HG02870 (cell line): ENCODE data around the gene NOTUM.

ENCODE experiments used
- ATAC-seq: cut with Tn5 transposase; IDR thresholded peaks from one replicate; pipeline ENCODE4 v1.9.1; 2021; ENCODE audit warnings: mild to moderate bottlenecking, moderate library complexity; ENCODE audit not compliant: unreplicated experiment

Gene NOTUM

DNA sequence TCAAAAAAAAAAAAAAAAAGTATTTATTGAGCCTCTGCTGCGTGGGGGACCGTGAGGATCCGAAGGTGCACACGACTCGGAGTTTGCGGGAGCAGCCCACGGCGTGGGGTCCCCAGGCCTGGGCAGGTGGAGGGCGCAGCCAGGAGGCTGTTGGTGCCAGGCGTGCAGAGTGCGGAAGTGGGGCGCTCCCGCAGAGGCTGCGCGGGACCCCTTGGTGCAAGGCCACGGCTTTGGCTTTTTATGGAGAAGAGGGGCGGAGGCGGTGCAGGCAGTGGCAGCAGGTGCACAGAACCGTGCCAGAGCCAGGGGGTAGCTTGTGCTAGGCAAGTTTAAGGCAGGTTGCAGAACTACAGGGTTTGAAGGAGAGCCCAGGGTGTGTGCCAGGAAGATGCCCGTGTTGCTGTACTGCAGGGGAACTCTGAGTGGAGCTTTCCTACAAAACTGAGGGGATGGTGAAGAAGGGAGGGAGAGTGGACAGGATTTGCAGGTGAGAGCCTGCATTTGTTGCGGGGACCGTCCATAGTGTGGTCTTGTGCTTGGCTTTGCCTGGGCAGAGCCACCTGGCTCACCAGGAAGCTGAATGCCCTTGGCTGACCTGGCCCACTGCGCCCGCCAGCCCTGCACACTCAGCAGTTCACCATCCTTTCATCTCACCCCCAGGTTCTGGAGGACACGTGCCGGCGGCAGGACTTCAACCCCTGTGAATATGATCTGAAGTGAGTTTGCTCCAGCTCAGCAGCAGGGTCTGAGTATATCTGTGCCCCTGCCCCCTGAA, 17.7 kb upstream of the NOTUM start:
- ATAC-seq = no peak

DNA sequence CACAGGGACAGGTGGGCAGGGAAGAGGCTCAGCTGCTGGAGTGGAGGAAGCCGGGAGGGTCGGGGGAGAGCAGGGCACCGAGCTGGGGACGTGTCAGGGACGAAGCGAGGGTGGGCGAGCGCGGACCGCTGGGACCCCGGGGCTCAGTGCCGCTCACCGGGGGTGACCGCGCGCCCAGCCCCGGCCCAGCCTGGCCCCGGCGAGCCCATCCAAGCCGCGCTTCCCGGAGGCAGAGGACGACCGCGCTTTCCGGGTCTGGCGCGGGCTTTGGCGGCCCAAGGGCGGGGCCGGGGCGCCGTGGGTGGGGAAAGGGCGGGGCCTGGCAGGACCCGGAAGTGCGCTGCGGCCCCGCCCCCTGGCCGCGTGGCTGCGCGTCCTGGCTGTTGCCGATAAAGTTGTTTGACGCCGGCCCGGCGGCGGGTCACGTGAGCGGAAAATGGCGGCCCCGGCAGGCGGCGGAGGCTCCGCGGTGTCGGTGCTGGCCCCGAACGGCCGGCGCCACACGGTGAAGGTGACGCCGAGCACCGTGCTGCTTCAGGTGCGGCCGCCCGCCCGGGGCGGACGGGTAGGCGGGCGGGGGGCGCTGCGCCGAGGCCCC, 16.3 kb upstream of the NOTUM start, which contains the start of gene ASPSCR1:
Gene ASPSCR1, plus strand, starts transcription at position 419 of the 598 bp plus-strand sequence. Its CDS starts 18 bp downstream, at position 437.
- peak; percentile 76 for ATAC-seq

- no peak for ATAC-seq
These were observed 15.6 kb upstream of the NOTUM start for GRCh38 chr17:81976332-81977210.

DNA sequence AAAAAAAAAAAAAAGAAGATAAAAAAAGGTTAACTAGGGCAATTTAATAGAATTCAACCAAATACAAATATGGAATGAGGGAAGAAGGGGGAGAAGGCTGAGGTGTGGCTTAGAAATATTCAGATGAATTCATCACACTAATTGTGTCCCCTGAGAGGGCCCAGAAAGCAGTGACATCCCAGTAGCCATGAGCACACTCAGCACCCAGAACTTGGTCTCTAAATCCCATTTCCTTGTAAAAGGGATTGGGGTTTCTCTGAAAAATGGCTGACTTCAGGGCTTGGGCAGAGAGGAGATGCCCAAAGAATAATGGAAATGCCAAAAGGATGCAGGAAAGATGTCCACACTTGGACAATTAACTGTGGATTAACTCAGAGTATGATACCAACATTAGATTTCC, 12.4 kb upstream of the NOTUM start:
- no peak for ATAC-seq

DNA sequence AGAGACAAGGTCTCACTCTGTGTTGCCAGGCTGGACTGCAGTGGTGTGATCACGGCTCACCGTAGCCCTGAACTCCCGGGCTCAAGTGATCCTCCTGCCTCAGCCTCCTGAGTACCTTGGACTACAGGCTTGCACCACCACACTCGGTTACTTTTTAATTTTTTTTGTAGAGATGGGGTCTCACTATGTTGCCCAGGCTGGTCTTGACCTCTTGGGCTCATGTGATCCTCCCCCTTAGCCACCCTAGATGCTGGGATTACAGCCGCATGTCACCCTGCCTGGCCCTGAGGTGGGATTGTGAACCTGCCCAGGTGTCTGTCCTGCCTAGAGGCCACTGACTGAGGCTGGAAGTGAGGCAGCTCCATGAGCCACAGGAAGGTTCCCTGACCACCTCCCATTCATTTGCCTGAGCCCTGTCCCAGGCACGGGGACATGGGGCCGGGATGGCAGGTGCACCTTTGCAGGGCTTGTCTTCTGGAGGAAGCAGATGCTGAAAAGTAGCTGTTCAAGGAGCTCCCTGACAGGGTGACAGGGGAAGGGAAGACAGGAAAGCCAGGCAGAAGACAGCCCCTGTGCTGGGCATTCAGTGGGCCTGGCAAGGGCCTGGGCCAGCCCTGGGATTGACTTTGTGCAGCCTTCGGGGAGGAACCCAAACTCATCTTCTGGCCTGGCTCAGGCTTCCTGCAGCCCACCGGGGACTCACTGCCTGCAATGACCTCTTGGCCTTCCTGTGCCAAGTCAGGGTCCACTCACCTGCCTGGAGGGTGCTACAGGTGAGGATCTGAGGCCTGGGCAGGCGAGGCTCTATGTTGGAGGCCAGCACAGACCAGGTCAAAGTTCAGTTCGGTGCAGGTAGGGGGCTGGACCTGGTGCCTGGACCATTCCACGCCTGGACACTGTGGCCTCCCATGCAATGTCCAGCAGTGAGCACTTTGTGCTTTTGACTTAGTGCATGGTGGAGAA, 8.1 kb upstream of the NOTUM start:
- no peak for ATAC-seq

DNA sequence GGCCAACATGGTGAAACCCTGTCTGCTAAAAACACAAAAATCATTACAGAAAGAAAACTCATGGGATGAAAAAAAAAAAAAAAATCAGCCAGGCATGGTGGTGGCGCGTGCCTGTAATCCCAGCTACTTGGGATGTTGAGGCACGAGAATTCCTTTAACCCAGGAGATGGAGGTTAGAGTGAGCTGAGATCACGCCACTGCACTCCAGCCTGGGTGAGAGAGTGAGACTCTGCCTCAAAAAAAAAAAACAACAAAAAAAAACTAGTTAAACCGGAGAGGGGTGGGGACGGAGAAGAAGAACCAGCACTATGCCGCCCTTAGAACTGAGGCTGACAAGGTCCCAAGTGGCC, 7.4 kb upstream of the NOTUM start:
- ATAC-seq = no peak

DNA sequence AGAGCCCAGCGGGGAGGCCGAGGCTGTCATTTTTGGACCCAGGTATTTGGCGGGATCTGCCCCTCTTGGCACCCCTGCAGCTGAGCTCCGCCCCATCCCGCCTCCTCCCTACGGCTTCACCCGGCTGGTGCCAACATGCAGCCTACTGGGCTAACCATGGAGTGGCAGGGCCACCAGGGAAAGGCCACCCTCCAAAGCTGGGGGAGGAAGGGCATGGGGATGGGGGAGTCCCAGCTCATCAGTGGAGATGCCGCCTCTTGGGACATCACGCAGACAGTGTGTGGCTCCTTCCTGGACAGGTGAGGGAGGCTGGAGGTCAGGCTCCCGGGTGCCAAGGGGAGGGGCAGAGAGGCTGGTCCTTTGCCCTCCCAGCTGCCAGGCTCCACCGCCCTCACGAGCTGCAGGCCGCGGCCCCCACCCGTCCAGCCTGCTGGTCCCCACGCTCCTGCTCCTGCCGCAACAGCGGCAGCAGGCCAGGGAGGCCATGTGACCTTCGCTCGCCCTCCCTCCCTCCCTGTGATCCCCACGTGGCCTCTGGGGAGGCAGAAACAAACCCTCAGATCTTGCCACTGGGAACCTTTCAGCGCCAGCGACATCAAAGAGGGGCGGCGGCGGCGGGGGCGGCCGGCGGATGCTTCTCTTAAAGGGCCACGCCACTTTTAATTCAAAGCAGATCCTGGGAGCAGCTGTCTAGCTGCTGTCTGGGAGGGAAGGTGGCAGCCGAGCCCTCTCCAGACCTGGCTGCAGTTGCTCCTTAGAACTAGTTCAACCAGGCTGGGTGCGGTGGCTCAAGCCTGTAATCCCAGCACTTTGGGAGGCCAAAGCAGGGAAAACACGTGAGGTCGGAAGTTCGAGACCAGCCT, 6.8 kb upstream of the NOTUM start:
- no peak for ATAC-seq

DNA sequence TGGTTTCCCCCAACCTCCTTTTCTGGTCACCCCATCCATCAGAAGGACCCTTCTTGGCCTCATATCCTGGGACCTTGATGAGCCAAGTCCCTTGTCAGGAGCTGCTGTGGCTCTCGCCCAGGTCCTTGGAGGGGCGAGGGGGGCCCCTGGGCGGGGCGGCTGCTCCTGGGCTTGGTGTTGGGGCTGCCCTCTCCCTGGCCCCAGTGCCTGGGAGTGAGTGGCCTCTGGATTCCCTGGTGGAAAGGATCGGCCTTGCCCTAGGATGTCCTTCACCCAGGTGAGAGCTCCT, 6.2 kb upstream of the NOTUM start:
- no peak for ATAC-seq

- ATAC-seq = no peak
These were observed 5.6 kb upstream of the NOTUM start for GRCh38 chr17:81966343-81967243.

GRCh38 chr17:81964081-81964849, 3.3 kb upstream of the NOTUM start:
- ATAC-seq = no peak

DNA sequence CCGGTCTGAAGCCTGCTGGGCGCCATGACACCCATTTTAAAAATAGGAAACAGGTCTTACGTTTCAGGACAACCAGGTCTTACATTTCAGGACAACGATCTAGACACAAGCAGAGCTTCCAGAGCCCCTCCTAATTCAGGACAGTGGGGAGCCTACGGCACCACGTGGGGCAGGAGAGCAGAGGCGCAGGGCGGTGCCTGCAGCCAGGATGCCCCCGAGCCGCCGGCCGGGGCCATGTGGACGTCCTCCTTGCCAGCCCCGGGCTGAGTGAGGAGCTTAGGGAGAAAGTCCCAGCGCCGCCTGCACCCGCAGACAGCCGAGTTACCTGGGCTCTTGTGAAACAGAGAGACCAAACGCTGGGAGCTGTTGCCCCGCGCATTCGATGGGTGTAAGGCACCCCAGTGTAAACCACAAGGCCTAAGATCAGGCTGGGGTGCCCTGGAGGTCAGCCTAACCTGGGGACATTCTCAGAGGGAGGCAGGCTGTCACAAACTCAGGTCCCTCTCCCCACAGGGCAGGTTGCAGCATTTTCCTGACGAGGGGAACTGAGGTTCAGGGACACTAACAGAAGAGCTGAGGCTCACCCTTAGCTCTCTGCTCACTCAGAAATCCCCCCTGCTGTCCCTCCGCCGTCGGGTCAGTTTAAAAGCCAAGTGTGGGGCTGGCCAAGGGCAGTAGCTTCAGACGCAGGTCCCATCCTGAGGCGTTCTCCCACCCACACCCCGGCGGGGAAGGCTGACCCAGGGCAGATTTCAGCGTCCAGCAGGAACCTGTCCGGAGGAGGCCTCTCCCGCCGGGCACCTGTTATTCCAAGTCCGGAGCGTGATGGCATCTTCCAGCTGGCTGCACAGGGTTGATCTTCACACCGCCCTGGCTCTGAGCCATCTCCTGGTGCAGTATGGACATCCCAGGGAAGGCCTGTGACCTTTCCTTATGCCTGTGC, 1.8 kb upstream of the NOTUM start:
- no peak for ATAC-seq

DNA sequence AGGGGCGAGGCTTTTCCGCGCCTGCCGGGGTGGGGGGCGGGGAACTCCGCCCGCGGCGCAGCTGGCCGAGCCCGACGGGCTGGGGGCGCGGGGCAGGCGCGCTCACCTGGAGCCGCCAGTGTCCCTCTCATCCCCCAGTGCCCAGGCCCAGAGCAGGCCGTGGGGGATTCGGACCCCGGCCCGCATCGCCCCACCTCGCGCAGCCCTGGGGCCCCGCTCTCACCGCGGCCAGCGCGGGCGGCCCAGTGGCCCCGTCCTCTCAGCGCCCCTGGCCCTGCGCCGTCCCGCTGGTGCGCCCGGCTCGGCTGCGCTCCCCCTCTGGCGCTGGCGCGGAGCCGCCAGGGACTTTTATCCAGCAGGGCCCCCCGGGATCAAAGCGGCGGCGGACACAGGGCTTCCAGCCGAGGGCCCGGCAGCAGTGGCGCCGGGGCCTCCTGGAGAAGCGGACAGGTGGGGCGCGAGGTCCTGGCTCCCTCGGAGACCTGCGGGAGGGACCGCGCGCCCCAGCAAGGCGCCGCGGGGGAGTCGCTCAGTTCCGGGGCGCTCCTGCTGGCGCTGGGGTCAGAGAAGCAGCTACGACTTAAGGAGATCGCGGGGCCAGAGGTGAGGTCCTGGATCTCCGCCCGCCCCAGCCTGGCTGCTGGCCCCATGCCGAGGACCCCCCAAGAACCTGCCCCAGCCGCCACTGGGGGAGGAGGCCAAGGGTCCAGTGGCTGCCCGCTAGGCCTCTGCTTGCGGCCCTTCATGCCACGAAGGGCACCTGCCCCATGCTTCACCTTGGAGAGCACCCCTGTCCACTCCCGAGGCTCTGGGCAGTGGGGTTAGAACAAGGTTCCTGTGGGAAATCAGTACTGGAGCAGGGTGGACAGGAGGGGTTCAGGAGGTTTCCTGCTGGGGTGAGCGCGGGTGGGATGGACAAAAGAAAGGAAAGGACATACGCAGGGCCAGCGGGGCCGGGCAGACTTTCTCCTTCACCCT, 823 bp upstream of the NOTUM start:
- ATAC-seq = no peak

DNA sequence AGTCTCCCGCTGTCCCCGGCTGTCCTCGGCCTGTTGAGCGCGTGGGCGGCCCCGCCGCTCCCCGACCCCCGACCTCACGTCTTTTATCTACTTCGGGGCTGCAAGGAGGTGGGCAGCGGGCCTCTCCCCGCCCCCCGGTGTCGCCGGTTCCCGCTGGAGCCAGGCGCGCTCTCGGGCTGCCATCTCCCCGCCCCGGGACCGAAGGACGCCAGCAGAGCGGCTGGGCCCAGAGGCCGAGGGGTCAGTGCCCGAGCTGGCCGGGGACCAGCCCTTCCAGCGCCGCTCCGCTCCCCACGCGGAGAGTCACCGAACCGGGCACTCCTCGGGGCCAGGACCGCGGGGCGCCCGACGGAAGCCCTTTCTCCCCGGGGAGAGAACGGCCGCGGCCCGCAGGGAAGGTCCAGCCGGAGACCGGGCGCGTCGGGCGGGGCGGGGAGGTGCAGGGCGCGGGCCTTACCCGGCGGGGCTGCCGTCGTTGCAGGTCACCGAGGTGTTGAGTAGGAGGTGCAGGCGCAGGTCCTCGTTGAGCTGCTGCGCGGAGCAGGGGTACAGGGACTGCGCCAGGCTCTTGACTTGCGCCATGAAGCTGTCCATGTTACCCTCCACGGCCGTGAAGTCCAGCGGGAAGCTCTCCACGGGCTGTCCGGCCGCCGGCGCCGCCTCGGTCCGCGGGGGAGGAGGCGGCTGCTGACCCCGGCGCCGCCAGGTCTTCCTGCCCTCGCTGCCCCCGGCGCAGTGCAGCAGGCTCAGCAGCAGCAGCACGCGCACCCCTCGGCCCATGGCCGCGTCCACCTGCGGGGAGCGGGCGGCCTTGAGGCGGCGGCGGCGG, 643 bp downstream of the NOTUM start:
- ATAC-seq = no peak

- ATAC-seq = no peak
These were observed 1.4 kb downstream of the NOTUM start for GRCh38 chr17:81959362-81960129.
